Non-pigmented ciliary epithelial cell (primary cell): ENCODE measurements around the gene CLIC3.
A peak's percentile ranks its signal among the peaks of the same experiment; 100 is the strongest.

Source experiments
- DNase-seq: peaks from one replicate; pipeline ENCODE4 v3.0.0-alpha.2; 2010; ENCODE audit warnings: low read depth

Gene CLIC3

GRCh38 chr9:137000177-137000930, 4.0 kb upstream of the CLIC3 start:
- peak; percentile 50 for DNase-seq

- no peak for DNase-seq
Observed at GRCh38 chr9:136997830-136998234, 1.5 kb upstream of the CLIC3 start.

GRCh38 chr9:136997371-136997770, 1.0 kb upstream of the CLIC3 start:
- DNase-seq: no peak

- no peak for DNase-seq
Observed at GRCh38 chr9:136995772-136996311, 526 bp downstream of the CLIC3 start.

GRCh38 chr9:136995362-136995761, 1.0 kb downstream of the CLIC3 start:
- no peak for DNase-seq

GRCh38 chr9:136994888-136995230, 1.5 kb downstream of the CLIC3 start:
- no peak for DNase-seq

- DNase-seq: no peak
Observed at GRCh38 chr9:136994180-136994887, 2.0 kb downstream of the CLIC3 start.

GRCh38 chr9:136992819-136993369, 3.5 kb downstream of the CLIC3 start:
- no peak for DNase-seq

- peak; percentile 44 for DNase-seq
Observed at GRCh38 chr9:136991993-136992818, 4.2 kb downstream of the CLIC3 start, which contains the start of gene PAXX. TSS of gene PAXX (plus strand) at chr9:136992422. CDS start at chr9:136992444, 22 bp downstream.

- no peak for DNase-seq
Observed at GRCh38 chr9:136990242-136990911, 6.0 kb downstream of the CLIC3 start.

- no peak for DNase-seq
Observed at GRCh38 chr9:136988872-136989271, 7.5 kb downstream of the CLIC3 start.

GRCh38 chr9:136985853-136986252, 10.5 kb downstream of the CLIC3 start:
- no peak for DNase-seq

GRCh38 chr9:136985027-136985602, 11.3 kb downstream of the CLIC3 start:
- DNase-seq: no peak

GRCh38 chr9:136984464-136985026, 11.8 kb downstream of the CLIC3 start:
- DNase-seq: no peak

- no peak for DNase-seq
Observed at GRCh38 chr9:136983656-136984314, 12.6 kb downstream of the CLIC3 start.

GRCh38 chr9:136983167-136983566, 13.2 kb downstream of the CLIC3 start:
- DNase-seq: no peak

- no peak for DNase-seq
Observed at GRCh38 chr9:136982232-136983051, 13.9 kb downstream of the CLIC3 start, which contains the start of gene LCNL1. TSS of gene LCNL1 (plus strand) at chr9:136982993. CDS start at chr9:136983587, 594 bp downstream.

- DNase-seq: no peak
Observed at GRCh38 chr9:136981588-136982231, 14.7 kb downstream of the CLIC3 start.
